T47D (cell line): ENCODE data around the gene CXCL9.

Source experiments
- DNase-seq, 2 experiments: peaks; one replicate each; pipeline versions ENCODE4 v3.0.0 to v3.0.0-alpha.2; 2011 to 2012; ENCODE audit warnings: low read depth in 1 of 2, low spot score in 1 of 2
- JUND ChIP-seq: IDR thresholded peaks from 2 replicates; pipeline ENCODE4 v1.6.1; 2012; ENCODE audit warnings: low read depth
- in situ Hi-C: cut with HindIII; loops from 2 replicates; pipeline ENCODE4 v1.10.0; 2016; ENCODE audit warnings: low sequenced_read_pairs, low pct_unique_long_range_greater_than_20kb

CXCL9 gene

GRCh38 chr4:76028350-76028765 is 21.0 kb upstream of the CXCL9 start:
- no peak for TF ChIP-seq JUND
- no peak for DNase-seq
- in situ Hi-C loops = no loop called here

GRCh38 chr4:76024065-76024464 is 16.8 kb upstream of the CXCL9 start:
- DNase-seq = no peak
- in situ Hi-C loops = no loop called here
- TF ChIP-seq JUND = no peak

GRCh38 chr4:76023389-76023788 is 16.1 kb upstream of the CXCL9 start, which contains the start of gene CXCL10:
Gene CXCL10, minus strand, starts transcription at chr4:76023497. Its CDS starts 66 bp downstream, at chr4:76023431.
- in situ Hi-C loops = no loop called here
- DNase-seq = no peak
- no peak for TF ChIP-seq JUND

- no peak for TF ChIP-seq JUND
- in situ Hi-C loops = no loop called here
- no peak for DNase-seq
Observed at GRCh38 chr4:76022677-76023076, 15.4 kb upstream of the CXCL9 start.

GRCh38 chr4:76022031-76022430 is 14.7 kb upstream of the CXCL9 start:
- TF ChIP-seq JUND = no peak
- DNase-seq = no peak
- in situ Hi-C loops = no loop called here

- DNase-seq = no peak
- in situ Hi-C loops = no loop called here
- TF ChIP-seq JUND = no peak
Observed at GRCh38 chr4:76017056-76017686, 9.9 kb upstream of the CXCL9 start.

- no peak for TF ChIP-seq JUND
- DNase-seq = peak in 1 of 2 experiments; percentile 16
- in situ Hi-C loops = no loop called here
Observed at GRCh38 chr4:76016393-76016792, 9.1 kb upstream of the CXCL9 start.

GRCh38 chr4:76013540-76013939 is 6.2 kb upstream of the CXCL9 start:
- DNase-seq = no peak
- TF ChIP-seq JUND = no peak
- in situ Hi-C loops = no loop called here

GRCh38 chr4:76012388-76012801 is 5.1 kb upstream of the CXCL9 start:
- DNase-seq = no peak
- TF ChIP-seq JUND = no peak
- in situ Hi-C loops = no loop called here

GRCh38 chr4:76011700-76012387 is 4.5 kb upstream of the CXCL9 start:
- TF ChIP-seq JUND = no peak
- in situ Hi-C loops = no loop called here
- no peak for DNase-seq

GRCh38 chr4:76011018-76011670 is 3.8 kb upstream of the CXCL9 start:
- DNase-seq = no peak
- in situ Hi-C loops = no loop called here
- no peak for TF ChIP-seq JUND

- no peak for TF ChIP-seq JUND
- in situ Hi-C loops = no loop called here
- DNase-seq = no peak
Observed at GRCh38 chr4:76010576-76010975, 3.3 kb upstream of the CXCL9 start.

- TF ChIP-seq JUND = no peak
- DNase-seq = no peak
- in situ Hi-C loops = no loop called here
Observed at GRCh38 chr4:76009311-76009710, 2.0 kb upstream of the CXCL9 start.
